HG02943 (cell line): Measurements from ENCODE around the gene TSHZ1.

Source experiments
- ATAC-seq: cut with Tn5 transposase; IDR thresholded peaks from one replicate; pipeline ENCODE4 v1.9.1; 2021; ENCODE audit warnings: mild to moderate bottlenecking, low read depth, moderate library complexity; ENCODE audit not compliant: unreplicated experiment

The TSHZ1 gene

DNA sequence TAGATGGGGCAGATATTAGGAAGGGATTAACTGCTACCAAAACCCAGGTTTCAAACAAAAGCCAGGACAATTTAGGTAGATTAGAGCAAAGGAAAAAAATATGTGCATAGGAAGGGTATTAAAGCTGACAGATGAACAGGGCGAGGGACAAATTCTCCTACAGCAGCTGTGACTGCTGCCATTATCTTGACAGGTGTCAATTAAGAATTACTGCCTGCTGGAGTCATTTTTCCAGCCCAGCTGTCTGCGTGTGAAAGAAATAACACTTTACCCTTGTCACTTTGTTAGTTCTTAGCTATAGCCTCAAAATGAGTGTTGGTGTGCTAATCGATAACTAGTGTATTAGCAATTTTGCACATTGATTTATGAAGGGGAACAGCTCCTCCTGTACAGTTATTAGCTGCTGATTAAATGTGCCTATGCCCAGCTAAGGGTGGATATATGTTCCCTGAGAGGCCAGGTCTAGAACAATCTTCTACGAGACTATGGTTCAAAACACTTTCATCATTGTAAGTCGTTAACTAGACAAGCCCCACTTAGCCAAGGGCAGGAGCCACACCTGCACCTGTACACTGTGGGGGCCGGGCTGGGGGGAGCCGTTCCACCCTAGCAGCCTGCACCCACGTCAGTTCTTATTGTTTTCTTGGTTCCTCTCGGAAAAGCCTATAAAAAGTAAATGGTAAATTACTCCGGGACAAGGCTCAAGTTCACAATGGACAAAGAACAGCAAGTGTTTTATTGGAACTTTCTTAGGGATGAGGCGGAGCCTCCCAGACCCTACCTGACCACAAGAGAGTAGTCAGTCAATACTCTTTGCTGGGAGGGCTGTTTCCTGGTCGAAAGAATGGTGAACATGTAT lies 7.7 kb downstream of the TSHZ1 start:
- ATAC-seq = no peak

DNA sequence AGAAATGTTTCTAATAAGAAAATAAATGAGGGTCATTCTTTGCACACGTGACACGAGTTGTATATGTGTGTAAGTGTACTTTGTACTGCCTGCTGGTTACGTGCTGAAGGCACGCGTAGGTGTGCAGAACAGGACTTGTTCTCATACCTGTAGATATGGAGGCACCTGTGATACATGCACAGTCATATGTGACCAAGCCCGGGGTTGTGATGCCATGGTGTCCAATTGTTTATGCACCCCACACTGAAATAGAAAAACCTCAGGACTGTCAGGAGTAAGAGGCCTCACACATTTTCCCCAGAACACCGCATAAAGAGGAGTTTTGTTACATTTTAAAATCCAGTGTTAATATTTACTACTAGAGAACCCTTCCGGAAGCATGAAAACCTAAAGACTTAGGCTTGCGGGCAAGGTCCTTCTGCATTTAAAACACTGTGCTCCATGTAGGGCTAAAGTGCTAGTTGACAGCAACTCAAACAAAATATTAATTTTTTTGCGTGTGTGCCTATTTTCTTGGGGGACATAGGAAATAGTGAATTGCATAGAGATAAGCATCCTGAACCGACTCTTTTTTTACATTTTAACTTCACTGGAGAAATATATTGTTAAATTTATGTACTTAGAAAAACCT lies 9.3 kb downstream of the TSHZ1 start:
- no peak for ATAC-seq

DNA sequence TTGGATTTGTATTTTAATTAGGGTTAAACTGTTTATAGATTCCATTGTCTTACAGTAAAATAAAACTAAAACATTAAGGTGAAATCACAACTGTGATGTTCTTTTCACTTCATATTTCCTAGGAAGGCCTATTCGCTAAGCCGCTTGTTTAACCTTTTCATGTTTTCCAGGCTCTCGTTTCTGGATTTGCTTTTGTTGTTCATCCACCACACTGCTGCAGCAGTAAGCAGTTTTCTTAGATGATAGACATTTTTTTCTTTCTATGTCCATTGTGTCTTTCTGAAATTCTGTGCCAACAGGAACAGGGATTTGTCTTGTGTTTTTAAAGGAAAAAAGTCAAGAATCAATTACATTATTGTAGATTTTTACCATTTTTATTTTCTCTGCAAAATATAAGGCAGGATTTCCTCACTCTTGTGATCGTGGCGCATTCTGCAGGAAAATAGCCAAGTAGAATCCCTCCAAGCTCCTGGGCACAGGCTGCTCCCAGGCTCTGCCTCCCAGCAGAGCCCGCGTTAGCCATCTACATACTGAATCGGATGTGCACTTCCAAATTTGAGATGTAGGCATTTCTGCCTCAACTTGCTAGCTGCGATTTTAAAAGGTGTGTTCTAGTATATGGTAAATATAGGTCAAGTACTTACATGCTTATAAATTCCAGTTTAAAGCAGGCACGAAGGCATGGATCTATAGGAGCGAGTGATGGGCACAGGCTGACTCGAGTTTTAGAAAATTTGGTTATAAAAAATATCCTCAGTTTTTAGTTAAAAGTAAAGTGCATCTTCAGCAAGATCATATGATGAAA lies 10.2 kb downstream of the TSHZ1 start:
- no peak for ATAC-seq

DNA sequence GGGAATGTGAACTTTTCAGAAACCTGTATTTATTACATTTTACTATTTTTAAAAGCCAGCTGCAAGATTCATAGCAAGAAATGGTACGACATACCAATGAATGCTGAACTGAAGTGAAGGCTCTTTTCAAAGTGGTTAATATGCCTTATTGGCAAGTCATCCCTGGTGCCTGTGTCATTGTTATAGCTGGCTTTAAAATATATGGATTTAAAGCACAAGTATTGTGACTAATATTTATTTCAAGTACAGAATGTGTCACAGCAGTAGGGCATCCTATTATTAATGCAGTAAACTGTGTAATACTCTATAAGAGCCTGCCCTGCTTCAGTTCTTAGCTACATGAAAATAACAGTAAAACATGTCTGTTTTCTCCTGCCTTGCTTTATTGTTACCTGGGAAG lies 10.8 kb downstream of the TSHZ1 start:
- ATAC-seq = no peak

DNA sequence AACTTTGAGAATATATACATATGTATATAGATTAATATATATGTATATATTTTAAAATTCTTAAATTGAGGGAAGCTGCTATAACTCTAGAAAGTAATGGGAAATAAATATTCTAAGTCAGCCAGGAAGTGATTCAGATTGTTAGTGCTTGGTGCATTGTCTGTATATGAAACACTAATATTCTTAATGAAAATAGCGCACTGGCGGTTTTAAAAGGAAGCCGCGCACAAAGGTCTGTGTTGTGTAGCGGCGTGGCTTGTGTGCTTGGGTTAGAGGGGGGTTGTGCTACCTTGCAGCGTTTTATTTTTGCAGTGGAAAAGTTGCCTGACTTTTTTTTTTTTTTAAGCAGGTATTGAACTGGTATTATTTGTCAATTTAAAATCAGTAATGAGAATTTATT lies 11.3 kb downstream of the TSHZ1 start:
- ATAC-seq = no peak

DNA sequence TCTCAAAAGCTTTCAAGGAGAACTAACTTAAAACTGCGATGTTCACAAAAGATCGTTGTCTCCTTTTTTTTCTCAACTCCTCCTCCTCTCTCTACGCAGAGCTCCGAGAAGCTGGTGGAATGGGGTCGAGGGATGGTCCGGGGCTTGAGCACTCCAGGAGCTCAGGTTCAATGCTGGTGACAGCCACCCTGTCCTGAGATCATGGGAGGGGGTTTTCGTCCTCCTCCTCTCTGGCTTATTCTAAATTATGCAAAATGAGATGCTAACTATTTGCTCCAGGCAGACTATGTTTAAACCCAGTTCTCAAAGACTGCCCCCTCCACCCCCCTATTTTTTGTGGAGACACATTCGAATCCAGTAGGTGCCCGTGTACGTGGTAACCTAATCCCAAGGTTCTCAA lies 11.8 kb downstream of the TSHZ1 start:
- no peak for ATAC-seq

DNA sequence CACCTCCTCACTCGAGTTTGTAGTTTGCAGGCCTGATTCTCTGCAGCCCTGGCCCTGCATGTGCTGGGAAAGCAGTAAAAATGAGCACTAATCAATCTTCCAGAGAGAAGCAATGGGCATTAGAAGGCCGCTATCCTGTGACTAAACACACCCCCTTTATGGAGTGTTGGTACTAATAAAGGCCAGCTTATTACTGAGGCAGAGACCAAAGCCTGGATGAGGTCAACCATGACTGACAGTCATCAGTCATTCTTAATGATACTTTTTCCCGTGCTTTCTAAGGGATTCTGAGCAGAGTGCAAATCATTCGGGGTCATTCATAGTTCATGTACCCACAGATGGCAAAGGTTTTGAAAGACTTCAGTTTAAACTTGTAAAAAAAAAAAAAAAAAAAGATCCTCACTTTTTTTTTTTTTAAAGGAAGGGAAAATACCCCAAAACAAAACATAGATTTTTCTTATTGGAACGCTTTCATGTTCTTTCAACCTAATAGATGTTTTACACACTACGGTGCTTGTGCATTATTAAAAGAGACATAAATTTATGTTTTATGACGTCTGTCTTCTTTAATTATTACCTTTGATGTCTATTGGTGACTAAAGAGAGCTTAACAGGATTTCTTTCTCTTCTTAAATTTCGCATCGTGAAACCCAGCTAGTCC lies 13.2 kb downstream of the TSHZ1 start:
- no peak for ATAC-seq

DNA sequence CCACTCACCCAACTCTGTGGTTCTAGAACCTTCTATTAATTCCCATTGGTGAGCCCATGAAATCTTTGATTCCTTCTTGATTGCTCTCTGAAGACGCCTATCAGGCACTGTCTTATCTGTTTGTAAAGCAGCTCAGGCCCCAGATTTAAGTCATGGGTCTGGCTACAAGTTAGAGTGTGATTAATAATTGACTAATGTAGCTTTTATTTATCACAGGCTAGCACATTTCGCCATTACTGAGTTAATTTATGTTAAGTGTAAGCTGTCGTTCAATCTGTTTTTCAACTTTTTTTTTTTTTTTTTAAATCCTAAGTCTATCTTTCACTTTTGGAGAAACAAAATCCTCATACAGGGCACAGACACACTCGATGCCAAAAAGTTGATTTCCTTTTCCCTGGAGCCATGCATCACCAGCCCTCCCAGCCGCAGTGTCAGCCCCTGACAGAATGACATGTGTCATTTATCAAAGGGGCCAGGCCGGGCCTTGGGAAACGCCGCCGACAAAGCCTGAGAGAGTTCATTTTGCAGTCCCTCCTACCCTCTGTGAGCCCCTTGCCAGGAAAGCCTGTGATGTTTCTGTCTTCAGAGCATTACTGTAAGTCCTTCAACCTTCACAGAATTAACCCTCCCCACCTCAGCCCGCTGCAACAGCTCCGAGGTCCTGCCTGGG lies 15.8 kb downstream of the TSHZ1 start:
- ATAC-seq = no peak

DNA sequence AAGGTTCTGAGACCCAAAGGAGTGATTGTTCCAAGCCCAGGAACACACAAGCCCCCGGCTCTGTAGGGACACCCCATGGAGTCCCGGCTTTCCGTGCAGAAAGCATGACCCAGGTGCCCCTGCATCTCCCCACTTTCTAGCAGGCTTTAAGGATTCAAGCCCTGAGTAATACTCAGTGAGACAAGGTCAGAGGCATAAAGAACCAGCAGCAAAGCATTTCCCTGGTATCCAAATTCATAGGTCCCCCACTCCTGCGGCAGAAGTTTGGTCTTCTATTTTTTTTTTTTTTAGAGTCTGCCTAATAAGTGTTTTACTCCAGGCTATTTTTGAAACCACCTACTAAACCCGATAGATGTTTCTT lies 16.3 kb downstream of the TSHZ1 start:
- ATAC-seq = no peak

DNA sequence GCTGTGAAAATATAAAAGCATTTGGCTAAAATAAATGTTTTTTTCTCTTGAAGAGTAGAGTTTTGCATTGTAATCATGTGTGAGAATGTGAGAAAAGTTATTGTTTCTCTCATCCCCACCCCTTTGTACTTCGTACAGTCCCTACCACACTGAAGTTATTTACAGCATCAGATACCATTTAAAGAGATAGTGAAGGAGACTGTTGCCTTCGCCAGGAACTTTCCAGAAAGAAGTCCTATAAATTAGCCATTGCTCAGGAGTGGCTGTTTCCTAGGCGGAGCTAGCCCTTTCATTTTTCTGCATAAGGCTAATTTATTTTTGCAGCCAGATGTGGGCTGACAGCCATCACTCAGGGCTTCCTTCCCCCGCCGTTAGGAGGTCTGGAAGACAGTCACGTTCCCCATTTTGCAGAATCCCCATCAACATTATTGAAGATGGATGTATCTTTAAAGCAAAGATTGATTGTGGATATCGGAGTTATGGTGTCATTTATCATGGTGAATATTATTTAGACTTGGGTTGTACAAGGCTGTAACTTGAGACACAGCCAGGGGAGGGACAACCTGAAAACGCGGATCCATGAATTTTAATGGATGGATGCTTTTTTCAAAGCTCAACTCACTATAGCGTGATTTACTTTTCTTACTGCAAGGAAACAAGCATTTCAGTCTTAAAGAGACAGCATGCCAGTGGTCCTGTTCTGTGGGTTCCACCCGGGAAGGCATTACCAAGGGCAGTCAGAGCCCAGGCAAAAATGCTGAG lies 17.1 kb downstream of the TSHZ1 start:
- no peak for ATAC-seq

DNA sequence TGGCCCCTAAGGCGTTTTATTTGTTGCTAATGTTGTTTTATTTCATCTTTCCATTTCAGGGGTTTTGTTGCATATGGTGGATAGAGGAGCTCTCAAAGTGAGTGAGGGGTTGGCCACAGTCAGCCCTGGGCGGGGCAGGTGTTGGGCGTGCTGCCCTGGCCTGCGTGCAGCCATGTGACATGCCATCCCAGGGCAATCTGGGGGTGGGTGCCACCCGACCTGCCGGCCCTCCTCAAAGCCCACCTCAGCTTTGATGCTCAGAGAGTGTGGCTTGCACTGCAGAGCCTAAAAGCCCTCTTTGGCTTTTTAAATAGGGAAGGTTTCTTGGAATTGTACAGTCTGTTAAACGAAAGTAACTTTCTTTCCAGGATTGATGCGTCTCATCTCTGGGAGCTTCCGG lies 18.4 kb downstream of the TSHZ1 start:
- no peak for ATAC-seq

DNA sequence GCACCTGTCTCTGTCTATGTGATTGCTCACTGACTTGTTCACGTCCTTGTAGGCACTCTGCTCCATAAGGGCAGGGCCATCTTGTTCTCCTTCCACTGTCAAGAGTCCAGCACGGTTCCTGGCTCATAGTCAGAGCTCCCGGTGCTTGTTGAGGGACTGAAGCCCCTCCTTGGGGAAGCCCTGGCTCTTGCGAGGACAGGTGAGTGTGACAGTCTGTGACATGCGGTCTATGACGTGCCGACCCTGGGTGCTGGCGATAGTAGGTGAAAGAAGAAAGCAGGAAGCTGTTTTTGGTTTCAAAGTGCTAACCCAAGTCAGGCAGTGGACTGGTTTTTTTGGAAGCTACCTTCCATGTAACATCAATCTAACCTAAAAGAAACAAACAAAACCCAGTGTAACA lies 18.8 kb downstream of the TSHZ1 start:
- no peak for ATAC-seq

DNA sequence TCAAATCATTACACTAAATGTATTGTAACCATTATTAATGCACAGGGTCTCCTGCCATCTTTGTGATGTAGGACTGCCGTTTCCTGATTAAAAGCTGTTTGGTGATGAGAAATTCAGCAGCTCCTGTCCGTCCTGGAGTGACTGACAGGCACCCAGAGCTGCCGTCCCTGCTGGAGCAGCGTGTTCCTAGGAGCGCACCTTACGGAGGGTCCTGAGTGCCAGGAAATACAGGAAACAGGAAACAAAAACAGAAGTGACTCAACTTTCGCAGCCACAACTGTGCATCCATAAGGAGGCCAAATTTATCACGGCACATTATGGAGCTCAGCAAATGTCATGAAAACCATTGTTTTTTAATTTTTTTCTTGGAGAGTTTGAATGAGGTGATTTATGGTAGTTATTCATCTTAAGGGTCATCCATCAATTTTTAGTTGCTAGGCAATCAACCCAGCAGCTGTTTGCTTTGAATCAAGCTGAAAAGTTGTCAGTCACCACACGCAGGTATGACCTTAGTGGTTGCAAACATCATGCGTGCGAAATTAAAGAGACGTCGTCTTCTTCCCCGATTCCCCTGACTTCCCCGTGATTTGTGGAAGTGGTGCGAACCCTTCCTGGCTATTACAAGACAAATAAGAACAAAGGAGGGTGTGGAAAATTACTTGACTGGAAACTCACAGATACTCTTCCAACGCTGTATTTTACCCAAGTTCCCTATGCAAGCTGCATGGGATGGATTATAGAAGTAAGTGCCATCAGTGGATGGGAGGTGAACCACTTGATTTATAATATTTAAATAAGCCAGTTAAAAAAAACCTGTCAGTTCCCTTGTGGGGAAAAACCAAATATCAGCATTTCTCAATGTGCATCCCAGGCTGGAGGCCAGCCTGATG lies 19.8 kb downstream of the TSHZ1 start:
- ATAC-seq = no peak

DNA sequence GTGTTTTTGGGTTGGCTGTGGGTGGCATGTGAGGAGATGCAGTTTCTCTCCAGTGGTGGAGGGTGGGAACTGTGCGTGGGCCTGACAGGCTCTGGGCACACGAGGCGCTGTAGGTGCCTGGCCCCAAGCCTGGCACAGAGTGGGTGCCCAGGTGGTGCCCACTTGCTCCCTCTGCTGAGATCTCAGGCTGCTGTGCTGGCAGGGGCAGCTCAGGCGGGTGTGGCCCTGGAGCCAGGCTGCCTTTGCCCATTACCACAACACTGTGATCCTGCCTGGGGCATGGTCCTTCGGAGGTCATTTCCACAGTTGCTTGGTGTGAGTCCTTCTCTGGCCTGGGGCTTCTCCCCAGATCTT lies 20.4 kb downstream of the TSHZ1 start:
- ATAC-seq = no peak

DNA sequence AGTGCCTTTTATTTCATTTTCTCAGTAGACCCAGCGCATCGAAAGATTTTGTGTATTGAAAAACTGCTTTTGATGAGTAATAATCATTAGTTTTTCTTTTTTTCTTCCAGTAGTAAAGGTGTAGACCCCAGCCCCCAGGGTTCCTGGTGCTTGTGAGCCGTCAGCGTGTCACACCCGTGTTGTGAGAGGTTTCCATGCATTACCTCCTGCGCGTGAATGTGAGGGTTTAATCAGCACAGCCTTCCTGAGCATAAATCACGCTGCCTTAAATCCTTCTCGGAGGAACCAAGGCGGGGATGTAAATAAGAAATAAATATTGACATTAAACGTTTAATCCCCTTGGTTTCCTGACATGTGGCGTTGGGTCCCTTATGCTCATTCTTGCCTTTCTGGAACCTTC lies 24.3 kb downstream of the TSHZ1 start:
- ATAC-seq = no peak

DNA sequence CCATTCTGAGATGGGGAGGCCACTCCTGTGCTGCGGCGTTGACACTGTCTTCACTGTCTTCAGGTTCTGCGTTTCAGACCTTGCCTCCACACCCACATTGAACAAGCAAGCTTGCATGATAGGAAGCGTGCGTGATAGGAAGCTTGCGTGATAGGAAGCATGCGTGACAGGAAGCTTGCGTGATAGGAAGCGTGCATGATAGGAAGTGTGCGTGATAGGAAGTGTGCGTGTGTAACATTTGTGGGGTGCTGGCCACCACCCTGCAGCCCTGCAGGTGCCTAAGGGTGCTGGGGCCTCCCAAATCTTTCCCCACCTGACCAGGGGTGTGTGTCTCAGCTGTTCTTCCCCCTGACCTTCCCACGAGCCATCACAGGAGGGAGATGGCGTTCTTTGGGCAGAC lies 25.3 kb downstream of the TSHZ1 start:
- ATAC-seq = no peak

DNA sequence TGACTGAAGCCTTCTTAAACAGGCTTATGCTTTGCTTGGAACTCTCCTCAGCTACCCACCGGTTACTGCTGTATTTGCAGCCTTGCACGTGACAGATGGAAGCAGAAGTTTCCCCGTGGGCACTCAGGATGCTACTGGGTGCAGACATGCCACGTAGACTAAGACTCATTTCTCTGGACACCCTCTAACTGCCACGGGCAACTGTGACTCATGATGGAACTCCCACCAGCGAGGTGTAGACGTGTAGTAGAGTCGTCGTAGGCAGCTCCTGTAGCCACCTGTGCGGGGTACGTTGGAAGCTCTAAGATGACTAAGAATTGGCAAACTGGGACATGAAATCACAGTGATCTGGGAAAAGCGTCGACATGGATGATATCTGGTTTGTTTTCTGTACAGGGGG lies 27.5 kb downstream of the TSHZ1 start:
- ATAC-seq = no peak

DNA sequence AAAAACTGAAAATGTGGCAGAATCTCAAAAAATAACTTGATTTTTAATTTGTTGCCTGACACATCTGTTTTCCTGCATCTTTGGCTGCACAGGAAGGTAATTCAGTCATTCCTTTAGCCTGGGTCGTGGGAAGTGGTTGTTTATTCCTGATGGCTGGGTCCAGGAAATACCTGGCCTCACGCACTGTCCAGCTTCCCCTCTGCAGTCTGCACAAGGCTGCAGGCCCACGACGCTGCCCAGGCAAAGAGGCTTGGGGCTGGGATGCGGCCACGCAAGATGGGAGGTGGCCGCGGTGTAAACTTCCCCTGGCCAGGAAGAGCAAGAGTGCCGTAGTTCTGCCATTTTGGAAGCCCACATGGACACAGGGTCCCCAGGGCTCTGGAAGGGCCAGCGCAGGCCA lies 28.2 kb downstream of the TSHZ1 start:
- ATAC-seq = no peak

DNA sequence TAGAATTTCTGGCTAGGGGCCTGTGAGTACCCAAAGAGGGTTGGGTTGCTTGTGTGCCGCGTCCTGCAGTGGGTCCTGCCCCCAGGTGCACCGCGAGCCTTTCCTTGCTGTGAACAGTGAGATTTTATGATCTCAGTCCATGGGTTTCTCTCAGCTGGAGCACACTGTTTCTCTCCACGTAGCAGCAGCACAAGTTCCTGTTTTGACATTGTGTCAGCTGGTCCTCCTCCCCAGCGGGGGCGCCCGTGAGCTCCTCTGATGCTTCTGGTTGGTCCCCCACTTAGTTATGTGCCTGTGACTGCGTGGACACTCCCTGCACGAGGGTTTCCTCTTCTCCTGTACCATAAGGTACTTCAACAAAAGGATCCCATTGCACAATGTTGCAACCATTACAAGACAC lies 29.8 kb downstream of the TSHZ1 start:
- no peak for ATAC-seq
